SK-N-SH treated with all-trans-retinoic acid at 6 μM for 48 hours (cell line): ENCODE measurements around the gene LYRM9.

ENCODE experiments used
- ARNTL ChIP-seq: fragments of 450-650 bp; formaldehyde crosslinking; IDR thresholded peaks from 2 replicates; pipeline ENCODE4 v1.5.0; 2020; ENCODE audit warnings: low read depth, mild to moderate bottlenecking, moderate library complexity, borderline replicate concordance
- CREB5 ChIP-seq: fragments of 250-450 bp; sonication (Bioruptor Pico); IDR thresholded peaks from 2 replicates; pipeline ENCODE4 v1.5.1; 2020; ENCODE audit warnings: low read depth, mild to moderate bottlenecking, moderate library complexity
- ESRRG ChIP-seq: fragments of 250-450 bp; sonication (Bioruptor Pico); IDR thresholded peaks from 2 replicates; pipeline ENCODE4 v1.6.1; 2021; ENCODE audit warnings: mild to moderate bottlenecking
- GLIS3 ChIP-seq: fragments of 250-450 bp; sonication (Bioruptor Pico); IDR thresholded peaks from 2 replicates; pipeline ENCODE4 v1.5.0; 2020; ENCODE audit warnings: mild to moderate bottlenecking, moderate library complexity
- ISL1 ChIP-seq: fragments of 250-450 bp; sonication (Bioruptor Pico); IDR thresholded peaks from 2 replicates; pipeline ENCODE4 v2.1.2; 2022; ENCODE audit warnings: mild to moderate bottlenecking, moderate library complexity
- OSR1 ChIP-seq: fragments of 250-450 bp; sonication (Bioruptor Pico); IDR thresholded peaks from 2 replicates; pipeline ENCODE4 v1.8.0; 2022; ENCODE audit warnings: moderate library complexity, mild to moderate bottlenecking, inconsistent platforms
- POU6F1 ChIP-seq: fragments of 250-450 bp; sonication (Bioruptor Pico); IDR thresholded peaks from 2 replicates; pipeline ENCODE4 v1.8.0; 2021; ENCODE audit warnings: low read depth, mild to moderate bottlenecking, moderate library complexity, borderline replicate concordance
- RARB ChIP-seq: fragments of 250-450 bp; sonication (Bioruptor Pico); IDR thresholded peaks from 2 replicates; pipeline ENCODE4 v1.8.0; 2021; ENCODE audit warnings: mild to moderate bottlenecking, moderate library complexity
- TSHZ2 ChIP-seq: fragments of 250-450 bp; sonication (Bioruptor Pico); IDR thresholded peaks from 2 replicates; pipeline ENCODE4 v1.5.0; 2020; ENCODE audit warnings: mild to moderate bottlenecking, moderate library complexity

GRCh38 chr17:27892866-27893769 is at the start of gene LYRM9:
- TF ChIP-seq ESRRG (CRISPR knock-in tag) (no peak), RARB (CRISPR knock-in tag) (no peak), OSR1 (CRISPR knock-in tag) (no peak), CREB5 (CRISPR knock-in tag) (no peak), ISL1 (CRISPR knock-in tag) (no peak), POU6F1 (no peak), TSHZ2 (no peak), GLIS3 (CRISPR knock-in tag) (0 out of 2 replicates have a peak, but pooled peaks have one; percentile 29), ARNTL (CRISPR knock-in tag) (no peak)
